ENCODE data around the gene PLAA. TPM values are rescaled to one million over a fixed set of nuclear protein-coding genes. Genes with fewer than 3 reads are reported as not detected.
A peak's percentile ranks its signal among the peaks of the same experiment; 100 is the strongest.

The PLAA gene
- total RNA-seq (10 to 100 TPM; 30.9 to 40.4 (median 34.9) TPM), polyA plus RNA-seq (10 to 100 TPM in 1 of 2 donors, 1 to 10 TPM in 1; 9.1 to 14.8 TPM)
- long read RNA-seq, donor 1, full-length matches to known transcripts, result 83 of 97 reads
- long read RNA-seq, donor 1, partial matches to known transcripts, result 4 of 97 reads
- long read RNA-seq, donor 1, other reads (novel, unspliced or antisense), result 10 of 97 reads
- long read RNA-seq, donor 2, full-length matches to known transcripts, result 88 of 97 reads
- long read RNA-seq, donor 2, partial matches to known transcripts, result 3 of 97 reads
- long read RNA-seq, donor 2, other reads (novel, unspliced or antisense), result 6 of 97 reads
- long read RNA-seq, donor 3, full-length matches to known transcripts, result 180 of 211 reads
- long read RNA-seq, donor 3, partial matches to known transcripts, result 16 of 211 reads
- long read RNA-seq, donor 3, other reads (novel, unspliced or antisense), result 15 of 211 reads

DNA sequence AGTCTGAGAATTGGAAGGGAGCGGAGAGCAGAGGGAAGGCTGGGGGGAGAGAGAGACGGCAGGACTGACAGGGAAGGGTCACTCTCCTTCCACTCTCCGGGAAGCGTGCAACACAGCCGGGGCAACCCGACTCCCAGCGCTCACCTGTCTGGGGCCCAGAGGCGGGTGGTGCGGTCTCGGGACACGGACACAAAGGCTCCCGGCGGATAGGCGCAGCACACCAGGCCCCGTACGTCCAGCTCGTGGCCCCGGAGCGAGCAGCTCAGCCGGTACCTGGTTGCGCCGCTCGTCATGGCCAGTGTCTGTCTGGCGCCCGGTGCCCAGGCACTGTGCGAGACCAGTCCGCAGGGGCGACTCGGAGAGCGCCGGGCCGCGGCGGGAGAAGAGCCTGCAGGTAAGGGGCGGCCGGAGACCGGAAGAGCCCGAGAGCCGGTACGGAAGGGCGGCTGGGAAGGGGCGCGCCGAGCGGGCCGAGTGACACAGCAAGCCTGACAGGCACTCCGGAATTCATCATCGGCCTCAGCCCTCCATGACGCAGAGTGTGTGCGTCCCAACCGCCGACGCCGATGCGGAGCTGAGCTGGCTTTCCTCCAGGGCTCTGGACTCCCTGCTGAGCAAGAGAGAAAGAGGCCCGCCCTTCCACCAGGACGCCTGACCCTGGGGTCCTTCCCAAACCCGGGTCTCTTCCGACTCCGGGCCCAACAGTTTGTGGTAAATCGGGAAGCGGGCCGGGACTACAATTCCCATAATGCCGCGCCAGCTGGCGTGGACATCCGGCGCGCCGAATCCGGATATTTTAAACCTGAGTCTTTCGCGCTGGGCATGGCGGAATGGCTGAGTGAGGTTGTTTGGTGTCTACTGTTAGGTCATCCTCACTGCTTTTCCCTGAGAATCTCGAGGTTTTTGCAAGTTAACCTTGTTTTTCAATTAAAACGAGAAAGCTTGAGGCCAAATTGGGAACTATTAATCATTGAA lies at the start of gene PLAA:
TSS of gene PLAA (minus strand) at position 490 of the 975 bp plus-strand sequence. CDS start at position 293, 197 bp downstream.
- 0% methylated on average over 73 to 76 of the region's 76 CpGs for WGBS, 2 donors
- intact Hi-C loops (cut with DNase I), result loop anchor here in 7 of 10 donors (1.0 to 10.0 kb wide), 6 partner anchors 9 to 55 kb away; partner anchors contain the start of genes CAAP1 (in 6 of the 7) and IFT74 (in 2 of the 7)
- H3K4me1 ChIP-seq, result peaks cover 0 to 41% (median 36%) of the 10 kb centered on the region in 9 donors
- DNase-seq (peak; percentile 85 to 91), ATAC-seq (peak; percentile 99 to 100 (median 100))
- H3K27me3 ChIP-seq, result no peaks in the 10 kb centered on the region
- peak within 1 kb of the TSS; percentile 91 to 99 (median 96) for H3K27ac ChIP-seq
- TF ChIP-seq, protein P1, sequence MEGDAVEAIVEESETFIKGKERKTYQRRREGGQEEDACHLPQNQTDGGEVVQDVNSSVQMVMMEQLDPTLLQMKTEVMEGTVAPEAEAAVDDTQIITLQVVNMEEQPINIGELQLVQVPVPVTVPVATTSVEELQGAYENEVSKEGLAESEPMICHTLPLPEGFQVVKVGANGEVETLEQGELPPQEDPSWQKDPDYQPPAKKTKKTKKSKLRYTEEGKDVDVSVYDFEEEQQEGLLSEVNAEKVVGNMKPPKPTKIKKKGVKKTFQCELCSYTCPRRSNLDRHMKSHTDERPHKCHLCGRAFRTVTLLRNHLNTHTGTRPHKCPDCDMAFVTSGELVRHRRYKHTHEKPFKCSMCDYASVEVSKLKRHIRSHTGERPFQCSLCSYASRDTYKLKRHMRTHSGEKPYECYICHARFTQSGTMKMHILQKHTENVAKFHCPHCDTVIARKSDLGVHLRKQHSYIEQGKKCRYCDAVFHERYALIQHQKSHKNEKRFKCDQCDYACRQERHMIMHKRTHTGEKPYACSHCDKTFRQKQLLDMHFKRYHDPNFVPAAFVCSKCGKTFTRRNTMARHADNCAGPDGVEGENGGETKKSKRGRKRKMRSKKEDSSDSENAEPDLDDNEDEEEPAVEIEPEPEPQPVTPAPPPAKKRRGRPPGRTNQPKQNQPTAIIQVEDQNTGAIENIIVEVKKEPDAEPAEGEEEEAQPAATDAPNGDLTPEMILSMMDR (IDR thresholded peaks at IDR 0.05), result peak in 3 of 9 donors; percentile 25 to 36 (median 27)
- H3K4me3 ChIP-seq, result peak within 1 kb of the TSS; percentile 74 to 99 (median 94)
- H3K9me3 ChIP-seq, result no peaks in the 10 kb centered on the region
- peaks cover 0 to 6% (median 0%) of the 10 kb centered on the region in 9 donors for H3K36me3 ChIP-seq

DNA sequence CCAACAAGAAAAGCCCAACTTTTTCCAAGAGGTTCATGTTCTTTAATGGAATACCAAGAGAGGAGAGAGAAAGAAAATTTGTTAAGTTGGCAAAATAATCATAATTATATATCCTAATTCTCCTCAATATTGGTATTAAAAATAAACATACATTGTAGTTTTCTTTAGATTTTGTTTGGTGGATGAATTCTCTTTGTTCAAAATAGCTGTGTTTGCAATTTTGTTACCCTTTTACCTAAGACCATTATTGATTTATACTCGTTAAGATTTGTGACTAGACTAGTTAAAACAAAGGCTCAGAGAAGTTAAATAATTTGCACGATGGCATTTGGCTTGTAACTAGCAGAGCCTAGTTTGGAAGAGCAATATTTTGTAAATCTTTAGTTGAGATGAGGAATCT lies 48.8 kb upstream of the PLAA start:
- no peaks in the 10 kb centered on the region for H3K9me3 ChIP-seq
- H3K36me3 ChIP-seq, result peaks cover 0 to 38% (median 0%) of the 10 kb centered on the region in 9 donors
- intact Hi-C loops (cut with DNase I), result loop anchor here in 1 of 10 donors (10.0 kb wide), 1 partner anchor 59 kb away; no protein-coding TSS in a partner anchor
- no peak for DNase-seq
- no peak overlapping the region for H3K27ac ChIP-seq
- TF ChIP-seq, protein P1 (IDR thresholded peaks at IDR 0.05), result no peak
- WGBS, 2 donors, result 88 to 92% methylated on average over 2 of the region's 2 CpGs
- no peak overlapping the region for H3K4me3 ChIP-seq
- H3K4me1 ChIP-seq, result no peaks in the 10 kb centered on the region
- ATAC-seq, result no peak
- no peaks in the 10 kb centered on the region for H3K27me3 ChIP-seq

DNA sequence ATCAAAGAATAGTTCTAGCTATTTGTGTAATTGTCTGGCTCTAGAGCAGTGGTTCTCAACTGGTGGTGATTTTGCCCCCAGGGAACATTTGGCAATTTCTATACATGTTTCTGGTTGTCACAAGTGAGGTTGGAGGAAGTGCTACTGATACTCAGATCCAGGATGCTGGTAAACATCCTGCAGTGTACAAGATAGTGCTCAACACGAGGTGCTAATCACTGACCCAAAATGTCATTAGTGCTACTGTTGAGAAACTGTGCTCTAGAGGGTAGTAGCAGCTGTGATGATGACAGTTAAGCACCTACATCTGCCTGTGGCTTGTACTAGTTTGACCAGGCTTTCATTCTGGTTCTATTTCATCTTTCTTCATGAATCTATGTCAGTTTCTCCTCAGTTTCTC lies 36.3 kb upstream of the PLAA start:
- intact Hi-C loops (cut with DNase I), result no loop called here
- H3K4me1 ChIP-seq, result no peaks in the 10 kb centered on the region
- ATAC-seq, result no peak
- TF ChIP-seq, protein P1 (IDR thresholded peaks at IDR 0.05), result no peak
- H3K27me3 ChIP-seq, result no peaks in the 10 kb centered on the region
- H3K36me3 ChIP-seq, result peaks cover 0 to 95% (median 21%) of the 10 kb centered on the region in 9 donors
- H3K27ac ChIP-seq, result no peak overlapping the region
- no peaks in the 10 kb centered on the region for H3K9me3 ChIP-seq
- H3K4me3 ChIP-seq, result no peak overlapping the region
- WGBS, 2 donors, result 45 to 57% methylated on average over 1 of the region's 1 CpG
- DNase-seq, result no peak

All from heart right ventricle (tissue), 16 donors.